Measurements from ENCODE around the gene EPHB6. TPM values are rescaled to one million over a fixed set of nuclear protein-coding genes. Genes with fewer than 3 reads are reported as not detected.

The EPHB6 gene
- total RNA-seq, result 42.4 and 74.3 TPM in 2 replicates

GRCh38 chr7:142854372-142855113 lies at the start of gene EPHB6:
Gene EPHB6 (plus strand): TSS chr7:142855076. CDS start chr7:142863228, 8,152 bp downstream.

GRCh38 chr7:142885311-142886230 lies 30.7 kb downstream of the EPHB6 start, which contains the start of gene TRPV6:
Gene TRPV6 (minus strand): TSS chr7:142885745.

Other genes starting within 250 kb of the EPHB6 start
- not detected in 2 replicates for gene PRSS1, start 105.6 kb upstream of the EPHB6 start, total RNA-seq
- gene PRSS2, start 84.1 kb upstream of the EPHB6 start, total RNA-seq, result 1.00 TPM in 1 of 2 replicates, not detected in the other
- gene TRPV6, start 30.7 kb downstream of the EPHB6 start, total RNA-seq, result not detected in 2 replicates
- not detected in 2 replicates for gene TRPV5, start 78.7 kb downstream of the EPHB6 start, total RNA-seq
- not detected in 2 replicates for gene LLCFC1, start 84.4 kb downstream of the EPHB6 start, total RNA-seq
- 0.05 TPM in 1 of 2 replicates, not detected in the other for gene KEL, start 107.3 kb downstream of the EPHB6 start, total RNA-seq
- gene OR9A2, start 172.1 kb downstream of the EPHB6 start, total RNA-seq, result not detected in 2 replicates
- gene OR6V1, start 197.3 kb downstream of the EPHB6 start, total RNA-seq, result not detected in 2 replicates